Transverse colon (tissue), 4 donors: ENCODE measurements around the gene DLGAP1.

Experiments used
- POLR2A ChIP-seq: fragments of 450-650 bp; IDR thresholded peaks from one replicate; pipeline ENCODE4 v1.6.1; 2016; ENCODE audit warnings: antibody characterized with exemption, mild to moderate bottlenecking, moderate library complexity
- POLR2AphosphoS5 ChIP-seq, 3 donors: sonication (generic); formaldehyde crosslinking; IDR thresholded peaks; one replicate each; pipeline ENCODE4 v1.6.1; 2016; ENCODE audit warnings: antibody characterized with exemption in 3 of 3
- TF ChIP-seq, protein P1 (sequence below), 5 experiments: fragments of 200-600 bp in 3 of 5; fragments of 450-650 bp in 2 of 5; sonication (generic) in 3 of 5; IDR thresholded peaks; 1 replicate in 2 of 5; 2 replicates in 3 of 5; pipeline ENCODE4 v1.5.1; 2016 to 2017; ENCODE audit warnings: antibody characterized with exemption in 5 of 5, inconsistent platforms in 3 of 5, mild to moderate bottlenecking in 2 of 5, moderate library complexity in 1 of 5

DNA sequence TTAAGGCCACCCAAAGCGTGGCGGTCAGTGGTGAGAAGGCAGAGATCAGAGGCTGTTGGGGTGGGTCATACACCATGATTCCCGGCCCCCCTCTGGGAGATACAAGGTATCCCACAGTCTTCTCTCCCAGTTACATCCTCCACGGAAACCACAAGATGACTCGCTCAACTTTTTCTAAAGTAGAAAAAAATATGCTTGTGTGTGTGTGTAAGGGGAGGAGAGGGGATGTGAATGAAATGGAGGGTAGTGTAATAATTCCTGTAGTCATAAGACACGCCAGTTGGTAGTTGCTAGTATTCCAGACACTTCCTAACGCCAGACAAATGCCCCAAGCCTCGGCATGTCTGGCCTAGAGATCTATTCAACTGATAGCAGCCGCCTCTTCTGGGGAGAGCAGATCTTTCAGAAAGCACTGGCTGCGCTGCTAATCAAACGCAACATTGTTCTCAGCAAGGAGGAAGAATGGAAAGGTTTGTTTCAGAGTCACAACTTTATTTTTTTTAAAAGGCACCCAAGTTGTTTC, 861.7 kb downstream of the DLGAP1 start:
- TF ChIP-seq, protein P1, sequence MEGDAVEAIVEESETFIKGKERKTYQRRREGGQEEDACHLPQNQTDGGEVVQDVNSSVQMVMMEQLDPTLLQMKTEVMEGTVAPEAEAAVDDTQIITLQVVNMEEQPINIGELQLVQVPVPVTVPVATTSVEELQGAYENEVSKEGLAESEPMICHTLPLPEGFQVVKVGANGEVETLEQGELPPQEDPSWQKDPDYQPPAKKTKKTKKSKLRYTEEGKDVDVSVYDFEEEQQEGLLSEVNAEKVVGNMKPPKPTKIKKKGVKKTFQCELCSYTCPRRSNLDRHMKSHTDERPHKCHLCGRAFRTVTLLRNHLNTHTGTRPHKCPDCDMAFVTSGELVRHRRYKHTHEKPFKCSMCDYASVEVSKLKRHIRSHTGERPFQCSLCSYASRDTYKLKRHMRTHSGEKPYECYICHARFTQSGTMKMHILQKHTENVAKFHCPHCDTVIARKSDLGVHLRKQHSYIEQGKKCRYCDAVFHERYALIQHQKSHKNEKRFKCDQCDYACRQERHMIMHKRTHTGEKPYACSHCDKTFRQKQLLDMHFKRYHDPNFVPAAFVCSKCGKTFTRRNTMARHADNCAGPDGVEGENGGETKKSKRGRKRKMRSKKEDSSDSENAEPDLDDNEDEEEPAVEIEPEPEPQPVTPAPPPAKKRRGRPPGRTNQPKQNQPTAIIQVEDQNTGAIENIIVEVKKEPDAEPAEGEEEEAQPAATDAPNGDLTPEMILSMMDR (IDR thresholded peaks at IDR 0.05): no peak
- TF ChIP-seq POLR2AphosphoS5 (IDR thresholded peaks at IDR 0.05): no peak
- no peak for TF ChIP-seq POLR2A
